Fibroblast of lung (primary cell): Measurements from ENCODE around the gene GDI1. TPM values are rescaled to one million over a fixed set of nuclear protein-coding genes. Genes with fewer than 3 reads are reported as not detected.
"Not testable (repeated sequence)": the region's sequence is repeated elsewhere in the genome, so short reads cannot be mapped to it uniquely, and the experiment has no call there.

ENCODE experiments used
- DNase-seq, 2 donors: peaks; one replicate each; pipeline versions ENCODE4 v3.0.0 to v3.0.0-alpha.2; 2010; ENCODE audit warnings: low read depth in 2 of 2
- H2AFZ ChIP-seq: 2 replicates; pipeline ENCODE4 v1.5.1; 2012; ENCODE audit warnings: low read length, control low read depth, inconsistent platforms
- H3K27ac ChIP-seq: 2 replicates; pipeline ENCODE4 v1.5.1; 2011; ENCODE audit warnings: low read length, control low read depth; ENCODE audit not compliant: insufficient read depth
- H3K27me3 ChIP-seq: 2 replicates; pipeline ENCODE4 v1.5.1; 2011; ENCODE audit warnings: mild to moderate bottlenecking, low read length; ENCODE audit not compliant: control insufficient read depth, insufficient read depth
- H3K36me3 ChIP-seq: 2 replicates; pipeline ENCODE4 v1.5.1; 2011; ENCODE audit warnings: low read length; ENCODE audit not compliant: control insufficient read depth, insufficient read depth
- H3K4me1 ChIP-seq: 2 replicates; pipeline ENCODE4 v1.5.1; 2011; ENCODE audit warnings: low read length; ENCODE audit not compliant: control insufficient read depth, insufficient read depth; ENCODE audit errors: extremely low read depth
- H3K4me2 ChIP-seq: 2 replicates; pipeline ENCODE4 v1.5.1; 2011; ENCODE audit warnings: low read length, control low read depth; ENCODE audit not compliant: insufficient read depth; ENCODE audit errors: extremely low read depth
- H3K4me3 ChIP-seq, 4 experiments: fragments of 200-600 bp in 1 of 4; sonication (generic) in 1 of 4; replicated peaks in 1 of 4; 2 replicates each; pipeline ENCODE4 v1.5.1; 2011 to 2016; ENCODE audit warnings: low read length in 4 of 4, low read depth in 3 of 4, mild to moderate bottlenecking in 3 of 4, control low read depth in 2 of 4, inconsistent platforms in 1 of 4, mixed read lengths in 1 of 4; ENCODE audit not compliant: insufficient read depth in 1 of 4; ENCODE audit errors: control extremely low read depth in 1 of 4
- H3K79me2 ChIP-seq: 2 replicates; pipeline ENCODE4 v1.5.1; 2012; ENCODE audit warnings: mild to moderate bottlenecking, low read length, inconsistent platforms; ENCODE audit not compliant: control insufficient read depth, insufficient read depth
- H3K9ac ChIP-seq: 2 replicates; pipeline ENCODE4 v1.5.1; 2011; ENCODE audit warnings: mild to moderate bottlenecking, low read length, control low read depth; ENCODE audit not compliant: insufficient read depth
- H3K9me3 ChIP-seq: 2 replicates; pipeline ENCODE4 v1.5.1; 2012; ENCODE audit warnings: low read depth, low read length; ENCODE audit not compliant: control insufficient read depth, insufficient read depth
- H4K20me1 ChIP-seq: 2 replicates; pipeline ENCODE4 v1.5.1; 2011; ENCODE audit warnings: low read length; ENCODE audit not compliant: control insufficient read depth, insufficient read depth; ENCODE audit errors: extremely low read depth
- CTCF ChIP-seq, 2 donors: IDR thresholded peaks in 1 of 2; conservative IDR thresholded peaks in 1 of 2; 1 replicate in 1 of 2; 2 replicates in 1 of 2; pipeline ENCODE4 v1.5.1; 2011 to 2012; ENCODE audit warnings: low read length in 2 of 2, control low read depth in 1 of 2, inconsistent platforms in 1 of 2, low read depth in 1 of 2, mild to moderate bottlenecking in 1 of 2
- EZH2 ChIP-seq: IDR thresholded peaks from 2 replicates; pipeline ENCODE4 v1.5.1; 2012; ENCODE audit warnings: low read length, control low read depth, mild to moderate bottlenecking; ENCODE audit errors: missing control alignments
- polyA plus RNA-seq, 2 donors: library from polyadenylated mRNA; depleted of rRNA in 1 of 2; stranded (reverse) in 1 of 2; unstranded in 1 of 2; fragments of >200 nt; gene quantifications; 2 replicates each; pipeline ENCODE4 v1.2.1, GENCODE V29; 2011 to 2012; ENCODE audit warnings: missing spikeins in 1 of 2
- total RNA-seq: library from RNA; depleted of rRNA; stranded (reverse); fragments of >200 nt; gene quantifications from 2 replicates; pipeline ENCODE4 v1.2.1, GENCODE V29; 2014

GDI1 gene
- total and polyA plus RNA-seq, 2 donors (not counting 1 experiment from before 2014, with no cell fraction given) = 86.5 to 134 TPM

- H3K4me3 ChIP-seq = peak overlapping the region; percentile 61 to 96 (median 72)
- H3K36me3 ChIP-seq = peaks cover 4% of the 10 kb centered on the region
- H3K4me1 ChIP-seq = no peaks in the 10 kb centered on the region
- DNase-seq = peak; percentile 66 to 85
- peaks cover 20% of the 10 kb centered on the region for H3K79me2 ChIP-seq
- H4K20me1 ChIP-seq = no peaks in the 10 kb centered on the region
- H3K27ac ChIP-seq = peak overlapping the region; percentile 98
- H3K9ac ChIP-seq = peak overlapping the region; percentile 83
- no peaks in the 10 kb centered on the region for H3K27me3 ChIP-seq
- no peak overlapping the region for H2AFZ ChIP-seq
- H3K4me2 ChIP-seq = peak overlapping the region; percentile 88
- TF ChIP-seq EZH2 (no peak), CTCF (conservative IDR thresholded peaks at IDR 0.05 in 1 of 2, IDR thresholded peaks at IDR 0.05 in 1 of 2; ENCODE audit: low read depth in 1 of 2, low read length in 2 of 2) (peak; percentile 54 to 65)
- no peaks in the 10 kb centered on the region for H3K9me3 ChIP-seq
Measured at GRCh38 chrX:154398668-154399526, 38.1 kb upstream of the GDI1 start.

GRCh38 chrX:154399527-154400368 is 37.2 kb upstream of the GDI1 start:
- no peak for TF ChIP-seq EZH2
- no peak for TF ChIP-seq CTCF (conservative IDR thresholded peaks at IDR 0.05 in 1 of 2, IDR thresholded peaks at IDR 0.05 in 1 of 2; ENCODE audit: low read depth in 1 of 2, low read length in 2 of 2)
- Histone ChIP-seq H3K27me3 (no peaks in the 10 kb centered on the region), H4K20me1 (no peaks in the 10 kb centered on the region), H3K4me2 (peak overlapping the region; percentile 88), H3K36me3 (peaks cover 4% of the 10 kb centered on the region), H3K79me2 (peaks cover 20% of the 10 kb centered on the region), H3K27ac (peak overlapping the region; percentile 98), H2AFZ (no peak overlapping the region), H3K9me3 (no peaks in the 10 kb centered on the region), H3K4me1 (no peaks in the 10 kb centered on the region), H3K9ac (peak overlapping the region; percentile 83), H3K4me3 (peak overlapping the region; percentile 61 to 96 (median 72))
- DNase-seq = no peak

GRCh38 chrX:154400369-154400817 is 36.6 kb upstream of the GDI1 start:
- H3K27ac ChIP-seq = peak overlapping the region; percentile 98
- H3K4me3 ChIP-seq = peak overlapping the region in 3 of 4 experiments; percentile 61 to 96 (median 77)
- not testable (repeated sequence) for H3K9me3 ChIP-seq, H3K4me1 ChIP-seq, DNase-seq, H3K27me3 ChIP-seq, H2AFZ ChIP-seq, H4K20me1 ChIP-seq, H3K36me3 ChIP-seq
- peaks cover 20% of the 10 kb centered on the region for H3K79me2 ChIP-seq
- H3K9ac ChIP-seq = peak overlapping the region; percentile 7
- peak overlapping the region; percentile 88 for H3K4me2 ChIP-seq
